HG03469 (cell line): ENCODE measurements around the gene SLC1A1.
"Not testable (repeated sequence)": the region's sequence is repeated elsewhere in the genome, so short reads cannot be mapped to it uniquely, and the experiment has no call there.

Experiments used
- ATAC-seq: cut with Tn5 transposase; IDR thresholded peaks from one replicate; pipeline ENCODE4 v1.9.1; 2021; ENCODE audit warnings: mild to moderate bottlenecking, moderate library complexity, moderate number of reproducible peaks; ENCODE audit not compliant: unreplicated experiment

Gene SLC1A1

GRCh38 chr9:4540425-4540824 lies 50.2 kb downstream of the SLC1A1 start:
- ATAC-seq: no peak

DNA sequence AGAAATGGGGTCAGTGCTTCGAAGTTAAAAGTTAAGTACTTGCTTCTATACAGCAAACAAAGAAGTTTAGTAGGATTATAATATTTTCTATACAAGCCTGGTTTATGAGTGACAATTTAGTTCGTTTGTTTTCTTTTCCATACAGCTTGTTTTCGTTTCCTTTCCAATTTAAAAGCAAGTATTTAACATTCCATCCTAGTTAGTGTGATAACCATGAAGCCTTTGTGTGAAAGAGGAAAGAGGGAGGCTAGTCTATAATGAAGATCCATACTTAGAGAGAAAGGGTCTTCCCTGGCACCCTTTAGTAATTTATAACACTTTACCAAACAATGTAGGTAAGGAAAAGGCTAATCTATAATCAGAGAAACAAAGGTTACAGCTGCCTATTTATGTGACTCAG lies 51.0 kb downstream of the SLC1A1 start:
- ATAC-seq: no peak

GRCh38 chr9:4541856-4542255 lies 51.6 kb downstream of the SLC1A1 start:
- no peak for ATAC-seq

- not testable (repeated sequence) for ATAC-seq
Observed at GRCh38 chr9:4544714-4545113, 54.4 kb downstream of the SLC1A1 start.

GRCh38 chr9:4547016-4547415 lies 56.7 kb downstream of the SLC1A1 start:
- no peak for ATAC-seq

GRCh38 chr9:4548811-4549725 lies 58.8 kb downstream of the SLC1A1 start:
- no peak for ATAC-seq

GRCh38 chr9:4549751-4550295 lies 59.6 kb downstream of the SLC1A1 start:
- ATAC-seq: no peak

GRCh38 chr9:4550777-4551484 lies 60.7 kb downstream of the SLC1A1 start:
- ATAC-seq: no peak

DNA sequence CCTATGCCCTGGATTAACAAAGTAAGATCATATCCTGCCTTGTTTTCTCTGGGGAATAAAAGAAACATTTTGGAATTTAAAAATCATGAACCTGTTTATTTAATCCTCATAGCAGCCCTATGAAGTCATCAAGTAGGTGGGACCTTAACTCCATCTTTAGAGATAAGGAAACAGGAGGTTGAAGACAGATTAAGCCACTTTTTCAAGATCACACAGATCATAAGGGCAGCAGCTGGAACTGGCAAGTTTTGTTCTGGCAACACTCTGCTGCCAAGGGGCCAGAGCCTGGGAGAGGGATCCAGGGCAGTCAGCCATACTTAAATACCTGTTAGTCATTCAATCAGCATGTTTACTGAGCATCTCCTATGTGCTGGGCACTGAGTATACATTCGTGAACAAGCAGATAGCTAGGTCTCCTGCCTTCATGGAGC lies 63.7 kb downstream of the SLC1A1 start:
- no peak for ATAC-seq

DNA sequence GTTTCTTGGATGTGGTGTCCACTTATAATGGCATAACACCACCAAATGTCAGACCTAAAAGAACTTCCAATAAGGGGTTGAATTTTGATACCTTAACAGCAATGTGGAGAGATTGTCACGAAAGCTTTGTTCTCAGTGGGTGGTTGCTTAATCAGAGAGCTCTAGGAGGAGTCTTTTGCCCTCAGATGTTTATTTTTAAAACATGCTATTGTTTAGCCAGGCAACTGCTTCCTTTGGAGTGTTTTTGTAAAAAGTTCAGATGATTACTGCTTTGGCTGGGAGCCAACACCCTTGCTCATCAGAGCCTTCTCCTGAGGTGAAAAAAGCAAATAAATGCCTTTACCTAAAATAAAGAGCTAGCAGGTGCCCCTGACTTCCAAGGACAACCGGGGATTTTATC lies 65.0 kb downstream of the SLC1A1 start:
- ATAC-seq: no peak

DNA sequence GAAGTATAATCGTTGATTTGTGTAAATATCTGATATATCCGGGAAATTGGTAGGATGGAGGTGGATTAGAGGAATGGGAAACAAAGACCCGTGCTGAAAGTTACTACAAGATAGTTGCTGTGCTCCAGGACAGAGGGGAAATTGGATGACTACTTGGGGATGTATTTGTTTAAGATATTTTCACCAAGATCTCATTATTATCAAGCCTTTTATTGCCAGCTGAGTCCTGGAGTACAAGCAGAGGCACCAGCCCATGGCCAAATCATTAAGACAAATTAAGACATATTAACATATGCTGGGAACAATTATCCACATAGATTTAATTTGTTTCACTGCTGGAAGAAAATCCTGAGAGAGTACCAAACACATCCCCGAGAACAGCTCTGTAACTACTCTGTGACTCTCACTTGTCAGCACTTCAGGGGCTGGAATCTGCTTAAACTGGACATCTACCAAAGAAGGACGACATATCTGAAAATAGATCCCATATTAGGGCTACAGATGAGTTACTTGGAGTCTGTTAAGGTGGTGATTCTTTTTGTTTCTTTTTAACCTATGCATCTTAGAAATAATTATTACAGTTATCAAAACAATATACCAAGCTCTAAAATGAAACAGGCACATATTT lies 68.2 kb downstream of the SLC1A1 start:
- ATAC-seq: no peak

GRCh38 chr9:4559261-4560182 lies 69.3 kb downstream of the SLC1A1 start:
- ATAC-seq: peak; percentile 83

- ATAC-seq: no peak
Observed at GRCh38 chr9:4563105-4563504, 72.8 kb downstream of the SLC1A1 start.

DNA sequence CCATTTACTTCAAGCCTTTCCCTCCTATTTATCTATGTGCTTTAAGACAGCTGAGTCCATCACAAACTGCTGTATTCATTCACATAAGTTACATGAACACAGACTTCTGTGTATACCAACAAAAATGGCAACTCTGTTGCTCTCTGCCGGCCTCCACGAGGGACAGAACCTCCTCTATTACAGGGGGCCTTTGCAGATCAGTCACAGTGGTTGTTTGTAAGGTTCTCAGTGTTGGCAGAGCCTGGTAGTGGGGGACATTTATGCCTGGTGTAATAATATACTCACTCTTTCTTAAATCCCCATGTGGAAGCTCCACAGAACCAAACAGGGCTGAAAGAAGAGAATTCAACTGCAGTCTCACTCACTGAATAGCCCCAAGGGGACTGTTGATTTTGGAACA lies 76.5 kb downstream of the SLC1A1 start:
- ATAC-seq: no peak

- ATAC-seq: no peak
Observed at GRCh38 chr9:4567601-4568000, 77.3 kb downstream of the SLC1A1 start.

DNA sequence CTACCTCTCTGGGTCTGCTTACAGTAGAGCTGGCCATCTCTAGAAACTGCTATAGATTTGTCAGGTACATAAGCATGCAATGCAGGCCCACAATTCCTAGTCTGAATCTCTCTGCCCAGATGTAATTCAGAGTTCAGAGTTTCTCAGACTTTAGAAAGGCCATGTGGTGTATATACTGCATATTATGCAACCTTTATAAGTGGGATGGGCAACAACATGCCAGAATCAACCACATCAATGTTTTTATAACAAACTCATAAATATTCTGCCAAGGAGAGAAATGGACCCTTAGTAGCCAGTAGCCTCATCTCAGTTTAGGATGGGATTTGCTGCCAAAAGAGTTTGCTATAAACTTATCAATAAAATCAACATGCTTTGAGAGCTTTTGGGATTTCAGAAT lies 78.8 kb downstream of the SLC1A1 start:
- no peak for ATAC-seq

DNA sequence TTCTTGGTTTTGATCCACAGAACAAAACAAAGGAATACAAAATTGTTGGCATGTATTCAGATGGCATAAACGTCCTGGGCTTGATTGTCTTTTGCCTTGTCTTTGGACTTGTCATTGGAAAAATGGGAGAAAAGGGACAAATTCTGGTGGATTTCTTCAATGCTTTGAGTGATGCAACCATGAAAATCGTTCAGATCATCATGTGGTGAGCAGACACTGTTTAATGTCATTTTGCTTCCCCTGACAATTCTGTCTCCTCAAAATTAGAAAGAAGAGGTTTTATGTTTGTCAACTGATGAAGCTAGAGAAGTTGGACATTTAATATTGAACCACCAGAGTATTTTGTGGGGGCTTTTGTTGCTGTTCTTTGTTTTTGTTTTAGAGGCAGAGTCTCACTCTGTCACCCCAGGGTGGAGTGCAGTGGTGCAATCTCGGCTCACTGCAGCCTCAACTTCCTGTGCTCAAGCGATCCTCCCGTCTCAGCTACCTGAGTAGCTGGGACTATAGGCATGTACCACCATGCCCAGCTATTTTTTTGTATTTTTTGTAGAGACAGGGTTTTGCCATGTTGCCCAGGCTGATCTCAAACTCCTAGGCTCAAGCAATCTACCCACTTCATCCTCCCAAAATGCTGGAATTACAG lies 82.0 kb downstream of the SLC1A1 start:
- ATAC-seq: no peak

DNA sequence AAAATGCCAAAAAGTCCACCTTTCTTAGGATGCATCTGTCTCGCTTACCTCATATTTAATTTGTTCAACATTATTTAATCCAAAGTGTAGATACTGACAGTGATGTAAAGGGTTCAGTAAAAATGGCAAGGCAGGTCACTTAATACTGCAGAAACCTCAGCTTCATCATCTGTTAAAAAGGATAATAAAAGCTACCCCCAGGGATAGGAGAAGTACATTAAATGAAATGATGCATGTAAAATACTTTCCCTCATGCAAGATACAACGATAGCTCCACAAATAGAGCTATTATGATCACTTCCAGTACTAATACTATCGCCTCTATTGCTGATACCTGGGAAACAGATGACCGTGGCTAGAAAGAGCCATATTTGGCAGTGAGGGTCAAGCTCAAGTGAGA lies 82.9 kb downstream of the SLC1A1 start:
- no peak for ATAC-seq

DNA sequence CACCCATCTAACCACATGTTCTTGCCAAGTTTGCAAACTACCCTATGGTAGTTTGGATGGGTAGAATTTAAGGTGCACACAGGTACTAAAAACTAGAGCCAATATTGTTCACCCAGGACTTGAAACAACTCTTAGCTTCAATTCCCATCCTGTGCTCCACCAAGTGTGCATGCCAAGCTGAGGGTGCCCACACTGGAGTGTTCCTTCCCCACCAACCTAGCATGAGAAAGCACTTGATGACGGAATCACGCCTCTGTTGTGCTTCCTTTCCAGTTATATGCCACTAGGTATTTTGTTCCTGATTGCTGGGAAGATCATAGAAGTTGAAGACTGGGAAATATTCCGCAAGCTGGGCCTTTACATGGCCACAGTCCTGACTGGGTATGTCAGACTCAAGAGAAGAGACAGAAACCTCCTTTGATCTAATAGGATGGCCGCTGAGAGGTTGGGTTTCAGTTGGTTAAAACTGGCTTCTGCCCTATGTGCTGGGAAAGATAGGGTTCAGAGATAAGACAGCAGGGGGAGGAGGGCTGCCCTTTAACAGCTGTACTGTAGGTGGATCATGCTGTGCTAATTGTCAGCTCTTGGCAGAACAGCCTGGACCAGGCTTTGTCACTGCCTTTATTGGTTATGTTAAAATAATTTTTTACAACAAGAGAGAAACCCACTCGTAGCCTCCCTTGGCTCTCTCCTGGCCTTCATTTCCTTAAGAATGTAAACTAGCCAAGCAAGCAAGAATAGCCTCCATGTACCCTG lies 83.5 kb downstream of the SLC1A1 start:
- no peak for ATAC-seq
